MCF 10A (cell line): ENCODE measurements around the gene BICC1. TPM values are rescaled to one million over a fixed set of nuclear protein-coding genes. Genes with fewer than 3 reads are reported as not detected.
A peak's percentile ranks its signal among the peaks of the same experiment; 100 is the strongest.

Source experiments
- BruUV-seq: library from RNA; stranded (reverse); fragments of 400-500 nt; replicated peaks from 2 replicates; lab custom pipeline; 2021; lab: Mats Ljungman, UMichigan
- CTCF ChIA-PET: fragments of 300-600 bp; sonication (Branson Sonifier 250); formaldehyde crosslinking; extraction: SDS; loops from one replicate; lab custom pipeline; 2021; ENCODE audit warnings: antibody characterized with exemption, inconsistent platforms; lab: Yijun Ruan, JAX
- POLR2A ChIA-PET: fragments of 300-600, 350-650 bp; sonication (Branson Sonifier 250); formaldehyde crosslinking; extraction: SDS; loops from one replicate; lab custom pipeline; 2020; ENCODE audit warnings: antibody characterized with exemption, inconsistent platforms; lab: Yijun Ruan, JAX
- DNase-seq: peaks from one replicate; pipeline ENCODE4 v3.0.0-alpha.2; 2018; ENCODE audit not compliant: unreplicated experiment
- H3K27ac Mint-ChIP-seq: one replicate; pipeline ENCODE4 v1.8.0; 2022; ENCODE audit warnings: mild to moderate bottlenecking, low read depth, mixed read lengths; ENCODE audit not compliant: unreplicated experiment
- H3K27me3 Mint-ChIP-seq: one replicate; pipeline ENCODE4 v1.8.0; 2022; ENCODE audit warnings: mixed read lengths; ENCODE audit not compliant: insufficient read depth, unreplicated experiment
- H3K36me3 Mint-ChIP-seq: one replicate; pipeline ENCODE4 v1.8.0; 2022; ENCODE audit warnings: mild to moderate bottlenecking, moderate library complexity, mixed read lengths; ENCODE audit not compliant: insufficient read depth, unreplicated experiment
- H3K4me1 Mint-ChIP-seq: one replicate; pipeline ENCODE4 v1.8.0; 2022; ENCODE audit warnings: mixed read lengths; ENCODE audit not compliant: insufficient read depth, unreplicated experiment
- H3K4me3 Mint-ChIP-seq: one replicate; pipeline ENCODE4 v1.8.0; 2022; ENCODE audit warnings: mild to moderate bottlenecking, moderate library complexity, mixed read lengths; ENCODE audit not compliant: unreplicated experiment
- H3K9me3 Mint-ChIP-seq: one replicate; pipeline ENCODE4 v1.8.0; 2022; ENCODE audit warnings: mixed read lengths; ENCODE audit not compliant: unreplicated experiment
- CTCF ChIP-seq: fragments of 200-600 bp; IDR thresholded peaks from one replicate; pipeline ENCODE4 v1.8.0; 2022; ENCODE audit warnings: antibody characterized with exemption, mild to moderate bottlenecking; ENCODE audit not compliant: unreplicated experiment
- intact Hi-C: fragments of 100-400 bp; cut with micrococcal nuclease; formaldehyde crosslinking; loops from 2 replicates; pipeline ENCODE4 v1.14.1; 2022
- total RNA-seq: library from RNA; stranded (reverse); gene quantifications from 2 replicates; pipeline ENCODE4 v1.2.3, GENCODE V29; 2022

Gene BICC1
- total RNA-seq, 1 experiment from 2014 or later = 15.6 TPM

DNA sequence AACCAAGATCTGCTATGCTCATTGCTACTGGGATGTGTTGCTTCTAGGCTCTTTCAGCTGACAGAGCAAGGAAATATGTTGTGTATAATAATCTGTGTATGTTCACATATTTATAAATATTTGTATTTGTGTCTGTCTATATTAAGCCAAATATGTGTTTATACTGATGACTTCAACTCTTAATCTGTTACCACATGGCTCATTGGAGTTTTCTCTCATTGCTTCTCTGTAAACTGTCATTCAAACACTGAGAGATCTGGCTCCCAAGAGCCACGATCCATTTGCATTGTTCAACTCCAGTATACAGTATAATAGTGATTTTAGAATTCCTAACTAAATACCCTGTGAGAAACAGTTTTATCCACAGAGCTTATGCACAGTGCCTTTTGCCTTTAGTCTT, 35.3 kb downstream of the BICC1 start:
- no peaks in the 10 kb centered on the region for H3K36me3 Mint-ChIP-seq
- intact Hi-C loops = no loop called here

GRCh38 chr10:58554316-58554715, 41.6 kb downstream of the BICC1 start:
- H3K36me3 Mint-ChIP-seq = no peaks in the 10 kb centered on the region
- no peaks in the 10 kb centered on the region for H3K27me3 Mint-ChIP-seq
- ChIA-PET POLR2A (interaction anchor here (1.2 kb wide), 2 partner anchors 41 to 106 kb away, joined by 3 read pairs; no protein-coding TSS in a partner anchor), CTCF (no interaction called here)
- DNase-seq = peak; percentile 23
- peak overlapping the region; percentile 33 for H3K4me3 Mint-ChIP-seq
- H3K4me1 Mint-ChIP-seq = peaks cover 34% of the 10 kb centered on the region
- TF ChIP-seq CTCF = no peak
- peak overlapping the region; percentile 2 for H3K27ac Mint-ChIP-seq
- intact Hi-C loops = no loop called here
- no peaks in the 10 kb centered on the region for H3K9me3 Mint-ChIP-seq
- no TSS peak for BruUV-seq

More for the DNA sequence above, 35.3 kb downstream of the BICC1 start:
- H3K4me1 Mint-ChIP-seq = peaks cover 44% of the 10 kb centered on the region
- no peak for DNase-seq
- no peak overlapping the region for H3K27ac Mint-ChIP-seq
- TF ChIP-seq CTCF = no peak
- no peaks in the 10 kb centered on the region for H3K27me3 Mint-ChIP-seq
- POLR2A ChIA-PET = no interaction called here
- BruUV-seq = no TSS peak
- CTCF ChIA-PET = interaction anchor here (2.7 kb wide), 1 partner anchor 93 kb away, joined by 7 read pairs; no protein-coding TSS in a partner anchor
- H3K4me3 Mint-ChIP-seq = no peak overlapping the region
- H3K9me3 Mint-ChIP-seq = no peaks in the 10 kb centered on the region

- CTCF ChIA-PET = interaction anchor here (0.6 kb wide), 1 partner anchor 601 kb away, joined by 3 read pairs; no protein-coding TSS in a partner anchor
- H3K27ac Mint-ChIP-seq = peak overlapping the region; percentile 2
- POLR2A ChIA-PET = interaction anchor here (1.2 kb wide), 1 partner anchor 42 kb away, joined by 3 read pairs; no protein-coding TSS in a partner anchor
- H3K27me3 Mint-ChIP-seq = no peaks in the 10 kb centered on the region
- no peaks in the 10 kb centered on the region for H3K36me3 Mint-ChIP-seq
- H3K4me1 Mint-ChIP-seq = peaks cover 38% of the 10 kb centered on the region
- no TSS peak for BruUV-seq
- H3K9me3 Mint-ChIP-seq = peaks cover 10% of the 10 kb centered on the region
- H3K4me3 Mint-ChIP-seq = no peak overlapping the region
- intact Hi-C loops = no loop called here
- DNase-seq = no peak
- no peak for TF ChIP-seq CTCF
Measured at GRCh38 chr10:58555170-58555929, 42.7 kb downstream of the BICC1 start.

DNA sequence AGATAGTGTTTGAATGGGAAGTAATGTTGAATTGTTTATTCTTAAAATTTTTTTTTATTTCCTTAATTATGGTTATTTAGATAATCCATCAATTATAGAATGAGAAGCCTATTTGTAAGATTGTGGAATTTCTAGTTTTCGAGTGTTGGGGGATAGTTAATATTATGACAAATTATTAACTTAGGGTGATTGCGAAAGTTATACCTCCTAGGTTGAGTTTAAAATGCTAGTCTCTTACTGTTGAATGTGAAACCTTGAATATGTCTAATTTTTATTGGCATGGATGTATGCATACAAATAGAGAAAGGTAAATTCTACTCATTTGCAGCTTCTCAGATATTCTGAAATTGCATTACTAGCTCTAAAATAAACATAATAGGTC, 43.2 kb downstream of the BICC1 start:
- peaks cover 13% of the 10 kb centered on the region for H3K9me3 Mint-ChIP-seq
- peaks cover 39% of the 10 kb centered on the region for H3K4me1 Mint-ChIP-seq
- no peak overlapping the region for H3K27ac Mint-ChIP-seq
- CTCF ChIA-PET = no interaction called here
- BruUV-seq = no TSS peak
- POLR2A ChIA-PET = no interaction called here
- no peaks in the 10 kb centered on the region for H3K27me3 Mint-ChIP-seq
- TF ChIP-seq CTCF = no peak
- no peaks in the 10 kb centered on the region for H3K36me3 Mint-ChIP-seq
- no peak for DNase-seq
- no peak overlapping the region for H3K4me3 Mint-ChIP-seq
- intact Hi-C loops = no loop called here
